ENCODE results near the gene CLEC16A. TPM values are rescaled to one million over a fixed set of nuclear protein-coding genes. Genes with fewer than 3 reads are reported as not detected.

CLEC16A gene
- total RNA-seq, 4 donors from 2014 or later: 7.6 to 65.6 (median 28.0) TPM

- Histone ChIP-seq H3K27me3 (no peaks in the 10 kb centered on the region), H3K36me3 (no peaks in the 10 kb centered on the region), H3K4me3 (no peak overlapping the region), H3K27ac (no peak overlapping the region), H3K9me3 (no peaks in the 10 kb centered on the region), H3K4me1 (peaks cover 6 to 23% of the 10 kb centered on the region in 2 donors)
- TF ChIP-seq CTCF (IDR thresholded peaks at IDR 0.05) (no peak), POLR2A (IDR thresholded peaks at IDR 0.05) (no peak)
- DNase-seq: no peak
- intact Hi-C loops (cut with DNase I; ENCODE audit: low total_unique reads): no loop called here
Observed at GRCh38 chr16:10934325-10935107, 9.8 kb upstream of the CLEC16A start.

- no peak for DNase-seq
- H3K4me1 ChIP-seq: peaks cover 14 to 32% of the 10 kb centered on the region in 2 donors
- H3K4me3 ChIP-seq: no peak overlapping the region
- H3K36me3 ChIP-seq: no peaks in the 10 kb centered on the region
- no peaks in the 10 kb centered on the region for H3K27me3 ChIP-seq
- H3K9me3 ChIP-seq: no peaks in the 10 kb centered on the region
- H3K27ac ChIP-seq: peak overlapping the region in 1 of 2 donors; percentile 14
- TF ChIP-seq CTCF (IDR thresholded peaks at IDR 0.05) (no peak), POLR2A (IDR thresholded peaks at IDR 0.05) (no peak)
- intact Hi-C loops (cut with DNase I; ENCODE audit: low total_unique reads): no loop called here
Observed at GRCh38 chr16:10935226-10935915, 9.0 kb upstream of the CLEC16A start.

GRCh38 chr16:10936272-10936984 lies 7.9 kb upstream of the CLEC16A start:
- intact Hi-C loops (cut with DNase I; ENCODE audit: low total_unique reads): no loop called here
- H3K4me3 ChIP-seq: no peak overlapping the region

GRCh38 chr16:10937068-10937859 lies 7.1 kb upstream of the CLEC16A start:
- TF ChIP-seq POLR2A (IDR thresholded peaks at IDR 0.05): no peak
- no peak for TF ChIP-seq CTCF (IDR thresholded peaks at IDR 0.05)
- Histone ChIP-seq H3K4me3 (no peak overlapping the region), H3K27ac (peak overlapping the region in 1 of 2 donors; percentile 57), H3K36me3 (no peaks in the 10 kb centered on the region), H3K27me3 (no peaks in the 10 kb centered on the region), H3K4me1 (peaks cover 14 to 37% of the 10 kb centered on the region in 2 donors), H3K9me3 (no peaks in the 10 kb centered on the region)
- intact Hi-C loops (cut with DNase I; ENCODE audit: low total_unique reads): no loop called here
- DNase-seq: no peak

More at GRCh38 chr16:10936272-10936984, 7.9 kb upstream of the CLEC16A start:
- Histone ChIP-seq H3K9me3 (no peaks in the 10 kb centered on the region), H3K27ac (peak overlapping the region in 1 of 2 donors; percentile 57), H3K4me1 (peaks cover 14 to 37% of the 10 kb centered on the region in 2 donors), H3K27me3 (no peaks in the 10 kb centered on the region), H3K36me3 (no peaks in the 10 kb centered on the region)
- TF ChIP-seq POLR2A (IDR thresholded peaks at IDR 0.05) (no peak), CTCF (IDR thresholded peaks at IDR 0.05) (no peak)
- DNase-seq: no peak
